SJCRH30 (cell line): ENCODE measurements around the gene HCRTR1. TPM values are rescaled to one million over a fixed set of nuclear protein-coding genes. Genes with fewer than 3 reads are reported as not detected.
A peak's percentile ranks its signal among the peaks of the same experiment; 100 is the strongest.

ENCODE experiments used
- DNase-seq, 2 experiments: peaks; one replicate each; pipeline ENCODE4 v3.0.0-alpha.2; 2015 to 2020
- H3K27ac ChIP-seq: fragments of 250-450 bp; sonication (Bioruptor Pico); 2 replicates; pipeline ENCODE4 v1.5.1; 2020; ENCODE audit warnings: mild to moderate bottlenecking, moderate library complexity
- H3K27me3 ChIP-seq: fragments of 250-450 bp; sonication (Bioruptor Pico); 2 replicates; pipeline ENCODE4 v1.5.1; 2020; ENCODE audit warnings: mild to moderate bottlenecking, moderate library complexity
- H3K36me3 ChIP-seq: fragments of 250-450 bp; sonication (Bioruptor Pico); 2 replicates; pipeline ENCODE4 v1.5.1; 2020; ENCODE audit warnings: mild to moderate bottlenecking, moderate library complexity
- H3K4me1 ChIP-seq: fragments of 250-450 bp; sonication (Bioruptor Pico); 2 replicates; pipeline ENCODE4 v1.5.1; 2020; ENCODE audit warnings: mild to moderate bottlenecking, moderate library complexity
- H3K4me3 ChIP-seq: fragments of 250-450 bp; sonication (Bioruptor Pico); 2 replicates; pipeline ENCODE4 v1.5.1; 2020; ENCODE audit warnings: mild to moderate bottlenecking, moderate library complexity
- H3K9me3 ChIP-seq: fragments of 250-450 bp; sonication (Bioruptor Pico); replicated peaks from 2 replicates; pipeline ENCODE4 v1.5.1; 2020; ENCODE audit warnings: mild to moderate bottlenecking, moderate library complexity
- total RNA-seq: library from RNA; depleted of rRNA; stranded (reverse); fragments of >200 nt; shearing (Covaris generic); gene quantifications from 2 replicates; pipeline ENCODE4 v1.2.3, GENCODE V29; 2014

HCRTR1 gene
- total RNA-seq, 1 experiment from 2014 or later = not detected

DNA sequence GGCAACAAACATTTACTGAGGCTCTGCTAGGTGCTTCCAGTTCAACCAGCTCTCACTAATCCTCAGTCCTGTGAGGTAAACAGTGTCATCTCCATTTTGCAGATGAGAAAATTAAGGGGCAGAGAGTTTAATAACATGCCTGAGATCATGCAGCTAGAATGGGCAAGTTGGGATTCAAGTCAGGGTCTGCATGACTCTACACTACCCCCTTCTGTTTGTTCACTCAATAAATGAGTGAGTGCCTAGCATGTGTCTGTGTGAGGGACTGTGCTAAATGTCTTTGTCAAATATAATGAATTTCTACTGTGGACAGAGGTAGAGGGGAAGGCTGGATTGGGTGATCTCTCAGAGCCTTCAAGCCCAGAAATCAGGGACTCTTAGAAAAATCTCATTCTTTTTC, 22.7 kb downstream of the HCRTR1 start:
- no peak overlapping the region for H3K4me3 ChIP-seq
- no peak for DNase-seq
- H3K36me3 ChIP-seq = no peaks in the 10 kb centered on the region
- no peaks in the 10 kb centered on the region for H3K4me1 ChIP-seq
- H3K27ac ChIP-seq = no peak overlapping the region
- H3K9me3 ChIP-seq = no peaks in the 10 kb centered on the region
- no peaks in the 10 kb centered on the region for H3K27me3 ChIP-seq

GRCh38 chr1:31640964-31641363, 23.5 kb downstream of the HCRTR1 start:
- Histone ChIP-seq H3K36me3 (no peaks in the 10 kb centered on the region), H3K4me1 (no peaks in the 10 kb centered on the region), H3K4me3 (no peak overlapping the region), H3K27ac (no peak overlapping the region), H3K27me3 (no peaks in the 10 kb centered on the region), H3K9me3 (no peaks in the 10 kb centered on the region)
- no peak for DNase-seq

DNA sequence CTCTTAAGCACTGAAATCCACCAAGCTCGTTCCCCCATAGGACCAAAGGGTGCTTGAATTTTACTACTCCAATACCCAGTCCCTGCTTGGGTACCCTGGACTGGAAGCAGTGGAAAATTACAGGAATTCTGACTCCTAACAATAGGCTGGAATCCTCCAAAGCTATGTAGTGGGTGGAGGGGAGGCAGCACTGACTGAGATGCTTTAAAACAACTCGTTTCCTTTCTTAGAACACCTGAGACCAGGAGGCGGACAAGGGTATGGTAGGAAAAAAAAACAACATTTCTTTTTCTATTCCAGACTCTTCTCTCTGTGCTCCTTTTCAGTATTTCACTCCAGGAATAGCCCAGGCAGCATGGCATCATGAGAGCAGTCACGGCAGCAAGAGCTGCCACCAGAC, 24.9 kb downstream of the HCRTR1 start:
- Histone ChIP-seq H3K36me3 (no peaks in the 10 kb centered on the region), H3K27me3 (no peaks in the 10 kb centered on the region), H3K27ac (no peak overlapping the region)

GRCh38 chr1:31642897-31643296, 25.4 kb downstream of the HCRTR1 start:
- no peak for DNase-seq
- Histone ChIP-seq H3K36me3 (no peaks in the 10 kb centered on the region), H3K4me1 (no peaks in the 10 kb centered on the region), H3K27ac (no peak overlapping the region), H3K4me3 (no peak overlapping the region), H3K9me3 (no peaks in the 10 kb centered on the region), H3K27me3 (no peaks in the 10 kb centered on the region)

More for the DNA sequence above, 24.9 kb downstream of the HCRTR1 start:
- DNase-seq = no peak
- Histone ChIP-seq H3K4me1 (no peaks in the 10 kb centered on the region), H3K9me3 (no peaks in the 10 kb centered on the region), H3K4me3 (no peak overlapping the region)

GRCh38 chr1:31643976-31644559, 26.6 kb downstream of the HCRTR1 start:
- no peak for DNase-seq
- Histone ChIP-seq H3K27me3 (no peaks in the 10 kb centered on the region), H3K4me1 (no peaks in the 10 kb centered on the region)

DNA sequence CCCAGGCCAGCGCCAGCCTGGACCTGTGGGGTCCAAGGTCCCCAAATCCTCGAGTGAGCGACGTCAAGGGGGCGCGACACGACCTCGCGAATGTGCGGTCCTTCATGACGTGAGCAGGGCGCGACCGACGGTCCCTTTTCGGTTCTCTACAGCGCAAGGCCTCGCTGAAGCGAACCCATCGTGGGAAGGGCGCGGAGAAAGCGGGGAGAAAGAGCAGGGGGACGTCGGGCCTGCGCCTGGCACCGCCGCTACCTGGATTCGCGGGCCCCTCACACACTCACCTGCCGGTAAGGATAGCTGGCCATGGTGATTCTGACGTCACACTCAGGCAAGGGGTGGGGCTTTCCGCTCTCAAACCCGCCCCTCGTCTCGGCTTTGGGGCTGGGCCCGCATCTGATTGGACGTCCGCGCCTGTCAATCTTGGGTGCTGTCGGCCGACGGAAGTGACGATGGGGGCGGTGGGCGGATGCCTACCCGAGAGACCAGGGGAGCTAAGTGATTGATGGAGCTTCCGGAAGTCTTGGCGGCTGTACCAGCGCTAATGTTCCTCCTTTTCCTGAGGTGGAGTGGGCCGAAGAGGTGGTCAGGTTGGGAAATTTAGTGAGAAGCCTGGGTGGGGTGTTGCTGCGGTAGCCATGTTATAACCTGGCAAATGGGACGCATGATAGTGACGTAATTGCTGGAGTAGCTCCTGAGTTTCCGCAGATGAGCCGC, 27.2 kb downstream of the HCRTR1 start, which contains the start of gene PEF1:
Gene PEF1 (minus strand): TSS at position 317 of the 714 bp plus-strand sequence. CDS start 12 bp downstream, at position 305.
- Histone ChIP-seq H3K4me3 (peak within 1 kb of the TSS; percentile 97), H3K9me3 (no peaks in the 10 kb centered on the region), H3K27me3 (no peaks in the 10 kb centered on the region), H3K36me3 (no peaks in the 10 kb centered on the region), H3K4me1 (no peaks in the 10 kb centered on the region), H3K27ac (peak within 1 kb of the TSS; percentile 86)
- peak; percentile 99 for DNase-seq

More at GRCh38 chr1:31643976-31644559, 26.6 kb downstream of the HCRTR1 start:
- Histone ChIP-seq H3K4me3 (peak overlapping the region; percentile 97), H3K9me3 (no peaks in the 10 kb centered on the region), H3K27ac (peak overlapping the region; percentile 86), H3K36me3 (no peaks in the 10 kb centered on the region)

DNA sequence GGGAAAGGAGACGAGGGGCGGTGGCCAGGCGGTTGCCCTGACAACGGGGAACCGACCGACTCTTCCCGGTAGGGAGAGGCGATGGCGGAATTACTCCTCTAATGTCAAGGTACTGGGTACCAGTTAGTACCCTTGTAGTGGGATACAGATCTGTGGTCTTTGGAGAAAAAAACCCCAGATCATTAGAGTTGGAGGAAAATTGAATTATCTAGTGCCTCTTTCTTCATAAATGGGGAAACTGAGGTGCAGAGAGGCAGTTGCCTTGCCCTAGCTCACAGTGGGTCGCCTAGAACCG, 27.7 kb downstream of the HCRTR1 start:
- Histone ChIP-seq H3K36me3 (no peaks in the 10 kb centered on the region), H3K27me3 (no peaks in the 10 kb centered on the region), H3K27ac (peak overlapping the region; percentile 86), H3K4me3 (peak overlapping the region; percentile 97), H3K4me1 (no peaks in the 10 kb centered on the region), H3K9me3 (no peaks in the 10 kb centered on the region)
- no peak for DNase-seq

DNA sequence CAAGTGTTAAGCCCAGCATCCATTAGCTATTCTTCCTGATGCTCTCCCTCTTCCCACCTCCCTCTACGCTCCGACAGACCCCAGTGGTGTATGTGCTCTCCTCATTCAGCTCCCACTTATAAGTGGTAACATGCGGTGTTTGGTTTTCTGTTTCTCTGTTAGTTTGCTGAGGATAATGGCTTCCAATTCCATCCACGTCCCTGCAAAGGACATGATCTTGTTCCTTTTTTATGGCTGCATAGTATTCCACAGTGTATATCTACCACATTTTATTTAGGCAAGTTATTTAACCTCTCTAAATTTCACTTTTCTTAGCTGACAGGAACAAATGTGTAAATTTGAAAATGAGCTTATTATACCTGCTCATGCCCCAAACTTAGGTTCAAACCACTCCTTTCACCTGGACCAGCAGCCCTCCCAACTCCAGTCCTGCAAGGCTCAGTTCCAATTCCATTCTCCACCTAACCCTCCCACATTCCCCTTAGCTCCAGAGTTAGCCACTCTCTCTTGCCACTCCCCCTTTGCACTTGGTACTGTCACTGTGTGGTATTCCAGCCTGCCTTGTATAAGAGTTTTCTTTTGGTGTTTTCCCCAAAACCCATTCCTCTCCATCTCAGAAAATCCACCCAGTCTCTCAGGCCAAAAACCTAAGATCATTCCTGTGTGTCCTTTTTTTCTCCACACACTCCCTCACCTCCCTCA, 28.9 kb downstream of the HCRTR1 start:
- Histone ChIP-seq H3K4me3 (no peak overlapping the region), H3K27ac (no peak overlapping the region), H3K27me3 (peaks cover 1% of the 10 kb centered on the region; the same call in 1 of the 2 replicates), H3K36me3 (no peaks in the 10 kb centered on the region), H3K4me1 (no peaks in the 10 kb centered on the region), H3K9me3 (no peaks in the 10 kb centered on the region)
- DNase-seq = no peak

GRCh38 chr1:31647106-31647505, 29.6 kb downstream of the HCRTR1 start:
- Histone ChIP-seq H3K4me1 (no peaks in the 10 kb centered on the region), H3K4me3 (no peak overlapping the region), H3K27ac (no peak overlapping the region), H3K36me3 (no peaks in the 10 kb centered on the region), H3K9me3 (no peaks in the 10 kb centered on the region), H3K27me3 (peaks cover 5% of the 10 kb centered on the region; the same call in 1 of the 2 replicates)
- DNase-seq = no peak

GRCh38 chr1:31648190-31648589, 30.7 kb downstream of the HCRTR1 start:
- H3K4me3 ChIP-seq = no peak overlapping the region
- H3K27ac ChIP-seq = no peak overlapping the region
- H3K9me3 ChIP-seq = no peaks in the 10 kb centered on the region
- no peak for DNase-seq
- H3K4me1 ChIP-seq = no peaks in the 10 kb centered on the region
- H3K27me3 ChIP-seq = peaks cover 5% of the 10 kb centered on the region; the same call in 1 of the 2 replicates
- H3K36me3 ChIP-seq = no peaks in the 10 kb centered on the region

DNA sequence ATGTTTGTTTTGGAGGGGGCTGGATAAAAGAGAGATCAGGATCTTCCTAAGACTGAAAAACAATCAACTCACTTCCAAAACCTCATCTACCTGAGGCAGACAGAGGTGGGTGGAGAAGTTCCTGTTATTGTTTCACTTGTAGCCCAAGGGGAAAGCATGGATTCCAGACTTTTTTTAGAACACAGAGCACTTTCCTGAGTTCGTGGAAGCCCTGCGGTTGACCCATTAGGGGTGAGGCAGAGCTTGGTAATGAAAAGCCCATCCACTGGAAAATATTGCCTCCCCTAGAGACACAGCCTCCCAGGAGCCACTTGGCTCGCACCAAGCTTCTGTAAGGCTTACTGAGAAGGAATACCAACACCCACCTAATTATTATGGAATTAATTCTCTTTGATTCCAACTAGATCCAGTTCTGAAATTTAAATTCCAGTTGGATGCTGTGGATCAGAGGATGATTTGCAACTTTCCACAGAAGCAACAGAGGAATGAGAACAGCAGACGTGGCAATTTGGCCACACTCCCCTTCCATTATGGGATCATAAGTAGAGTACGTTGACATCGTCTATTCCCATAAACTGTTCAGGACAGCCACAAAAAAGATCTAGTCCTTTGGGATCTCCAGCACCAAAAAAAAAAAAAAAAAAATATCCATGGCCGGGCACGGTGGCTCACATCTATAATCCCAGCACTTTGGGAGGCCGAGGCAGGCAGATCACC, 31.3 kb downstream of the HCRTR1 start:
- Histone ChIP-seq H3K36me3 (no peaks in the 10 kb centered on the region), H3K27me3 (peaks cover 5% of the 10 kb centered on the region; the same call in 1 of the 2 replicates), H3K9me3 (no peaks in the 10 kb centered on the region), H3K4me3 (no peak overlapping the region), H3K27ac (no peak overlapping the region), H3K4me1 (no peaks in the 10 kb centered on the region)
- DNase-seq = no peak

DNA sequence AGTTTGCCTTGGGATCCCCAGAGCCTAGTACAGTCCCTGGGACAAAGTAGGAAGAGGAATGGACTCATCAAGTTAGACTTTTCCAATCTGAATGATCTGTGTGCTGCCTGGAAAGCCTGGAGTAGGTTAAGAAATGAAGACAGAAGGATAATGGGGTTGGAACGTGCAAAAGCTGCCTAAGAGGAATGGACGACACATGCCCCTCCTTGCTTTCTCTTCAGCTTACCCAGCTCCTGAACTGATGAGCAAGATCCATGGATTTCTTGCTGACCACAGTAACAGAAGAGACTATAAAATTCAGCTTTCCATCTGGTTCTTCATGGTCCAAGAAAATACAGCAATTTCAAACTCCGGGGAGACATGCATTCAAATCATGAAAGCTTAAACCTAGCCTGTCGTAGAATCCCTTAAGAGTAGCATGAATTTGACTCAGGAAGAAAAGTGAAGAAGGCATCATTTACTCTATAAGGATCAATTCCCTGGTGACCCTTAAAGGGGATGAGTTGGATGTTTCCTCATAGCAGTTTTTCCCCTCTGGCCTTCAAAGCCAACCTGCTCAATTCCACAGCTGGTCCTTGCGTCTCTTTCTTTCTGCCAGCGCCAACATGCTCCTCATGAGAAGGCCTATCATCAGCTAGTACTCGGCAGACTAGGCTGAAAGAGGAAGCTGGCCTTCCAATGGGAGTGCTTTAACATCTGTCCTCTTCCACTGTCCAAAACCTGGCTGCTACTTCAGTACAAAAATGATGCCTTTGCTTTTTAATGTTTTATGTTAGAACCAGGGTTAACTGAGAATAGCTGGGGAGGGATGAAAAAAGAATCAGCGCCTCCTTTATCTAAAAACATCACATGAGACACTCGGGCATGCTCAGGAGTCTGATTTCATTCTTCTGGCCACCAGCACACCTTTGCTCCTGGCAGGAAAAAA, 32.9 kb downstream of the HCRTR1 start:
- Histone ChIP-seq H3K9me3 (no peaks in the 10 kb centered on the region), H3K27ac (no peak overlapping the region), H3K36me3 (no peaks in the 10 kb centered on the region), H3K4me3 (no peak overlapping the region), H3K27me3 (peaks cover 5% of the 10 kb centered on the region), H3K4me1 (no peaks in the 10 kb centered on the region)
- DNase-seq = no peak

- H3K27me3 ChIP-seq = peaks cover 9% of the 10 kb centered on the region
- H3K4me3 ChIP-seq = no peak overlapping the region
Measured at GRCh38 chr1:31651089-31651420, 33.6 kb downstream of the HCRTR1 start.

DNA sequence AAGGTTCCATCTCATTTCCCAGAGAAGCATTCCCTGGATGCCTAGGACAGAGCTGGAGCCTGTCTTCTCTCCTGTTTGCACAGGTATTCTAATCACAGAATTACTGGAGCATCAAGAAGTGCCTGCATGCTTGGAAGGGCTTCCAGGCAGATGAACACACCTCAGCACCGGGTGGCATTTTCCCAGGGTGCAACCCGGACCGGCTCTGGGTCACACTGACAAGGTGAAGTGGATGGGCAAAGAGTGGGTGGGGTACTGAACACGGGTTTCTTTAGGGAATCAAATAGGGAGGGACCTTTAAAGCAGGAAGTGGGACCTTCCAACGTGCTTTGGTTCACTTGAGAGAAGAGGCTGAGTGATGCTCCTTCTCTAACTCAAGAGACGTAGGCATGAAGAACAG, 34.3 kb downstream of the HCRTR1 start:
- H3K27me3 ChIP-seq = peaks cover 13% of the 10 kb centered on the region
- H3K4me3 ChIP-seq = no peak overlapping the region
- no peaks in the 10 kb centered on the region for H3K4me1 ChIP-seq
- DNase-seq = no peak
- no peak overlapping the region for H3K27ac ChIP-seq
- H3K36me3 ChIP-seq = no peaks in the 10 kb centered on the region
- H3K9me3 ChIP-seq = no peaks in the 10 kb centered on the region

More at GRCh38 chr1:31651089-31651420, 33.6 kb downstream of the HCRTR1 start:
- H3K9me3 ChIP-seq = no peaks in the 10 kb centered on the region
- H3K36me3 ChIP-seq = no peaks in the 10 kb centered on the region
- H3K27ac ChIP-seq = no peak overlapping the region
- no peaks in the 10 kb centered on the region for H3K4me1 ChIP-seq
- no peak for DNase-seq
